ENCODE results near the gene CACNA1A.

The CACNA1A gene

GRCh38 chr19:13506471-13506820 is at the start of gene CACNA1A:
TSS of gene CACNA1A (minus strand) at chr19:13506479. CDS start at chr19:13506224, 255 bp downstream.
- Histone ChIP-seq H4K20me1 (ENCODE audit: insufficient read depth, low read length) (no peaks in the 10 kb centered on the region), H3K27ac (ENCODE audit: low read depth, low read length, poor library complexity, severe bottlenecking) (no peak within 1 kb of the TSS), H3K9ac (ENCODE audit: low read length) (no peak within 1 kb of the TSS), H3K4me3 (ENCODE audit: low read depth, low read length, poor library complexity, severe bottlenecking) (no peak within 1 kb of the TSS), H3K36me3 (ENCODE audit: insufficient read depth, low read length) (no peaks in the 10 kb centered on the region), H3K4me2 (ENCODE audit: low read length) (no peak within 1 kb of the TSS), H2AFZ (ENCODE audit: low read length) (no peak within 1 kb of the TSS), H3K9me3 (ENCODE audit: low read length) (no peaks in the 10 kb centered on the region), H3K4me1 (ENCODE audit: insufficient read depth, low read length, severe bottlenecking) (no peaks in the 10 kb centered on the region), H3K9me2 (ENCODE audit: low read depth, low read length) (no peaks in the 10 kb centered on the region), H3F3A (ENCODE audit: insufficient read depth, low read length) (no peaks in the 10 kb centered on the region), H3K79me2 (ENCODE audit: insufficient read depth, low read length) (no peaks in the 10 kb centered on the region), H3K27me3 (ENCODE audit: insufficient read depth, low read length) (no peaks in the 10 kb centered on the region)
- TF ChIP-seq EZH2 (IDR thresholded peaks at IDR 0.05; ENCODE audit: borderline replicate concordance, low read length) (no peak), CTCF (IDR thresholded peaks at IDR 0.05; ENCODE audit: low read length) (no peak)

- Histone ChIP-seq H3K27ac (ENCODE audit: low read depth, low read length, poor library complexity, severe bottlenecking) (no peak overlapping the region), H3K9me3 (ENCODE audit: low read length) (no peaks in the 10 kb centered on the region), H3K4me3 (ENCODE audit: low read depth, low read length, poor library complexity, severe bottlenecking) (no peak overlapping the region), H3K27me3 (ENCODE audit: insufficient read depth, low read length) (0 out of 2 replicates have a peak, but pooled peaks cover 2% of the 10 kb centered on the region), H2AFZ (ENCODE audit: low read length) (no peak overlapping the region), H3K9me2 (ENCODE audit: low read depth, low read length) (no peaks in the 10 kb centered on the region), H3K9ac (ENCODE audit: low read length) (no peak overlapping the region), H3K4me2 (ENCODE audit: low read length) (no peak overlapping the region), H3K36me3 (ENCODE audit: insufficient read depth, low read length) (no peaks in the 10 kb centered on the region), H4K20me1 (ENCODE audit: insufficient read depth, low read length) (no peaks in the 10 kb centered on the region), H3K4me1 (ENCODE audit: insufficient read depth, low read length, severe bottlenecking) (no peaks in the 10 kb centered on the region), H3F3A (ENCODE audit: insufficient read depth, low read length) (no peaks in the 10 kb centered on the region), H3K79me2 (ENCODE audit: insufficient read depth, low read length) (no peaks in the 10 kb centered on the region)
- no peak for TF ChIP-seq CTCF (IDR thresholded peaks at IDR 0.05; ENCODE audit: low read length)
- no peak for TF ChIP-seq EZH2 (IDR thresholded peaks at IDR 0.05; ENCODE audit: borderline replicate concordance, low read length)
These were observed 48.4 kb upstream of the CACNA1A start for GRCh38 chr19:13554506-13555240.

GRCh38 chr19:13553880-13554400 is 47.7 kb upstream of the CACNA1A start:
- Histone ChIP-seq H3K36me3 (ENCODE audit: insufficient read depth, low read length) (no peaks in the 10 kb centered on the region), H3K9me3 (ENCODE audit: low read length) (no peaks in the 10 kb centered on the region), H3K9ac (ENCODE audit: low read length) (no peak overlapping the region), H3K4me1 (ENCODE audit: insufficient read depth, low read length, severe bottlenecking) (no peaks in the 10 kb centered on the region), H3K9me2 (ENCODE audit: low read depth, low read length) (no peaks in the 10 kb centered on the region), H3K4me2 (ENCODE audit: low read length) (no peak overlapping the region), H3F3A (ENCODE audit: insufficient read depth, low read length) (no peaks in the 10 kb centered on the region), H2AFZ (ENCODE audit: low read length) (no peak overlapping the region), H3K27me3 (ENCODE audit: insufficient read depth, low read length) (0 out of 2 replicates have a peak, but pooled peaks cover 2% of the 10 kb centered on the region), H3K4me3 (ENCODE audit: low read depth, low read length, poor library complexity, severe bottlenecking) (no peak overlapping the region), H3K27ac (ENCODE audit: low read depth, low read length, poor library complexity, severe bottlenecking) (no peak overlapping the region), H4K20me1 (ENCODE audit: insufficient read depth, low read length) (no peaks in the 10 kb centered on the region), H3K79me2 (ENCODE audit: insufficient read depth, low read length) (no peaks in the 10 kb centered on the region)
- TF ChIP-seq EZH2 (IDR thresholded peaks at IDR 0.05; ENCODE audit: borderline replicate concordance, low read length) (no peak), CTCF (IDR thresholded peaks at IDR 0.05; ENCODE audit: low read length) (no peak)
